ENCODE data around the gene ATXN10.

The ATXN10 gene

DNA sequence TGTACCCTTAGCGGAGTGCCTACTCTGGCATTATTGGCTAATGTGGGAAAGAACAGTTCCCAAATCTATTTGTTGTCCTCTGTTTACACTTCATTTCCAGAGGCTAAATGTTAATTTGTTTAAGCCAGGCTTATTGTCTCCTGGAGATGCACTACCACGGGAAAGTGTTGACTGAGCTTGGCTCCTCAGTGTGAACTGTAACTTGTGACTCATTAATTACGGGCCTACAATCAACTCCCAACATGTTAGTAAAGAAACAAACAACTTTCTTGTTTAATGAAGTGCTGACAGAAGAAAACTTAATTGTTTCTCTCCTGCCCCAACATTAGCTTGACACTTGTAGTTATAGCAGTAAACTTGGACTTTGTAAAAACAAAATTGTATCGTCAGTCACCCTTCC, 130.4 kb downstream of the ATXN10 start:
- Histone ChIP-seq H3K79me2 (ENCODE audit: control insufficient read depth, insufficient read depth, low read length, poor library complexity) (no peaks in the 10 kb centered on the region), H3K14ac (ENCODE audit: low read length) (no peak overlapping the region), H3K36me3 (ENCODE audit: control insufficient read depth in 1 of 2, insufficient read depth in 2 of 2, low read length in 2 of 2) (no peaks in the 10 kb centered on the region), H4K8ac (ENCODE audit: low read depth, low read length) (no peak overlapping the region), H3K4me2 (ENCODE audit: low read length) (no peak overlapping the region), H4K91ac (ENCODE audit: low read depth, low read length) (no peak overlapping the region), H2BK5ac (ENCODE audit: low read depth, low read length, poor library complexity) (no peak overlapping the region), H2AK5ac (ENCODE audit: low read length) (no peak overlapping the region), H3K18ac (ENCODE audit: low read length) (no peak overlapping the region), H2AFZ (ENCODE audit: insufficient read depth, low read length, poor library complexity) (no peak overlapping the region), H3K27me3 (ENCODE audit: insufficient read depth, low read length) (no peaks in the 10 kb centered on the region), H2BK12ac (ENCODE audit: low read length) (no peak overlapping the region), H3K23ac (ENCODE audit: low read length) (no peak overlapping the region), H3K79me1 (ENCODE audit: low read length) (no peaks in the 10 kb centered on the region), H2BK120ac (ENCODE audit: insufficient read depth, low read length, poor library complexity) (no peak overlapping the region), H4K12ac (ENCODE audit: low read depth, low read length) (no peak overlapping the region), H3K4ac (ENCODE audit: low read depth, low read length) (no peak overlapping the region), H3K4me3 (ENCODE audit: low read depth, low read length) (no peak overlapping the region), H3K27ac (ENCODE audit: low read depth, low read length) (no peak overlapping the region), H3K4me1 (ENCODE audit: control insufficient read depth in 1 of 2, insufficient read depth in 2 of 2, low read length in 2 of 2) (peaks cover 8 to 12% of the 10 kb centered on the region in 2 experiments), H3K9ac (ENCODE audit: low read length) (no peak overlapping the region), H3K9me3 (ENCODE audit: insufficient read depth, low read depth, low read length) (no peaks in the 10 kb centered on the region)
- WGBS (ENCODE audit: extremely low coverage, insufficient coverage, insufficient read length), result no CpG with 5 or more reads among the region's 4 CpGs
- DNase-seq, result no peak

DNA sequence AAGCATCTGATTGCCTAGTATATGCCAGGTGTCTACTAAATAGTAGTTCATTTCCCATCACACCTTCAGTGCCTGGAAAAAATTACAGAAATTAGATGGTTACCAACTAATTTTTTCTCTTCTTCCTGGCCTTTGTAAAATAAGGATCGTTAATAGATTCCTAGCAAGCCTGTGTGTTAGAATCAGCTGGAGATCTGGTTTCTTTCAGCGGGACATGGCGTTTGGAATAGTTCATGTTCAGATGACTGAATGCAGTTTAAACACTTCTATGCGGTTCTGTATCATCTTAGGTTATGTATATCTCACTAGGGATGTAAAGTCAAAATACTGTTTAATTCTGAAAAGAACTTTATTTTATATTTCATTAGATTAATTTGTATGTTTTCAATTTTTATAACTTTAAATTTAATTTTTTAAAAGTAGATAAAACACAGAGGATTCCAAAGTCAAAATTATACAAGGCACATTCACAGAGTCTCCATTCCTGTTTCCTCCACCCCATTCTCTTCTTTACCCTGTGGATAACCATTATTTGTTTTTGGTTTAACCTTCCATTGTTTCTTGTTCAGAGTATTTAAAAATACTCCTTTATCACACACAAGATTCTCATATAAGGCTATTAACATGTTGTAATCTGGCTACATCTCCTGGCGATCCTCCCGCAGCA, 132.8 kb downstream of the ATXN10 start:
- H3K4me2 ChIP-seq (ENCODE audit: low read length), result no peak overlapping the region
- peaks cover 0 to 8% of the 10 kb centered on the region in 2 experiments for H3K36me3 ChIP-seq (ENCODE audit: control insufficient read depth in 1 of 2, insufficient read depth in 2 of 2, low read length in 2 of 2)
- H3K79me1 ChIP-seq (ENCODE audit: low read length), result no peaks in the 10 kb centered on the region
- H2BK5ac ChIP-seq (ENCODE audit: low read depth, low read length, poor library complexity), result no peak overlapping the region
- no peak overlapping the region for H3K9ac ChIP-seq (ENCODE audit: low read length)
- no peak overlapping the region for H3K23ac ChIP-seq (ENCODE audit: low read length)
- no peaks in the 10 kb centered on the region for H3K79me2 ChIP-seq (ENCODE audit: control insufficient read depth, insufficient read depth, low read length, poor library complexity)
- peak overlapping the region; percentile 44 for H3K27ac ChIP-seq (ENCODE audit: low read depth, low read length)
- no peak overlapping the region for H3K18ac ChIP-seq (ENCODE audit: low read length)
- no CpG with 5 or more reads among the region's 6 CpGs for WGBS (ENCODE audit: extremely low coverage, insufficient coverage, insufficient read length)
- no peak overlapping the region for H4K91ac ChIP-seq (ENCODE audit: low read depth, low read length)
- H3K4me3 ChIP-seq (ENCODE audit: low read depth, low read length), result no peak overlapping the region
- H2AK5ac ChIP-seq (ENCODE audit: low read length), result no peak overlapping the region
- H3K14ac ChIP-seq (ENCODE audit: low read length), result no peak overlapping the region
- H2BK120ac ChIP-seq (ENCODE audit: insufficient read depth, low read length, poor library complexity), result no peak overlapping the region
- DNase-seq, result peak in 1 of 2 donors; percentile 5
- no peak overlapping the region for H4K8ac ChIP-seq (ENCODE audit: low read depth, low read length)
- H2AFZ ChIP-seq (ENCODE audit: insufficient read depth, low read length, poor library complexity), result no peak overlapping the region
- no peak overlapping the region for H4K12ac ChIP-seq (ENCODE audit: low read depth, low read length)
- H3K4me1 ChIP-seq (ENCODE audit: control insufficient read depth in 1 of 2, insufficient read depth in 2 of 2, low read length in 2 of 2), result peaks cover 8 to 12% of the 10 kb centered on the region in 2 experiments
- no peak overlapping the region for H2BK12ac ChIP-seq (ENCODE audit: low read length)
- no peaks in the 10 kb centered on the region for H3K27me3 ChIP-seq (ENCODE audit: insufficient read depth, low read length)
- no peaks in the 10 kb centered on the region for H3K9me3 ChIP-seq (ENCODE audit: insufficient read depth, low read depth, low read length)
- no peak overlapping the region for H3K4ac ChIP-seq (ENCODE audit: low read depth, low read length)

DNA sequence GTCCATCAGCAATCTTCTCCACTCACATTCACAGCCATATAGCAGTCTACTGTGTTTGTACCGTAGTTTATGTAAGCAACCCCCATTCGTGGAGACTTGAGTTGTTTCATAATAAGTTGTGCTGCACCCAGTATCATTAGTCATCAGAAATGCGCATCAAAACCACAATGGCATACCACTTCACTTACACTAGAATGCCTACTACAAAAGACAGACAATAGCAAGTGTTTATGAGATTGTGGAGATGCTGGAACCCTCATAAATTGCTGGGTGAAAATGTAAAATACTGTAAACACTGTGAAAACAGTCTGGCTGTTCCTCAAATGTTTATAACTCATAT, 133.3 kb downstream of the ATXN10 start:
- Histone ChIP-seq H3K14ac (ENCODE audit: low read length) (no peak overlapping the region), H3K36me3 (ENCODE audit: control insufficient read depth in 1 of 2, insufficient read depth in 2 of 2, low read length in 2 of 2) (peaks cover 0 to 8% of the 10 kb centered on the region in 2 experiments), H2BK5ac (ENCODE audit: low read depth, low read length, poor library complexity) (no peak overlapping the region), H4K12ac (ENCODE audit: low read depth, low read length) (no peak overlapping the region), H3K18ac (ENCODE audit: low read length) (no peak overlapping the region), H3K4me2 (ENCODE audit: low read length) (no peak overlapping the region), H2AFZ (ENCODE audit: insufficient read depth, low read length, poor library complexity) (no peak overlapping the region), H3K4me1 (ENCODE audit: control insufficient read depth in 1 of 2, insufficient read depth in 2 of 2, low read length in 2 of 2) (peaks cover 8 to 12% of the 10 kb centered on the region in 2 experiments), H3K27ac (ENCODE audit: low read depth, low read length) (no peak overlapping the region), H3K27me3 (ENCODE audit: insufficient read depth, low read length) (no peaks in the 10 kb centered on the region), H4K8ac (ENCODE audit: low read depth, low read length) (no peak overlapping the region), H3K79me2 (ENCODE audit: control insufficient read depth, insufficient read depth, low read length, poor library complexity) (no peaks in the 10 kb centered on the region), H3K9me3 (ENCODE audit: insufficient read depth, low read depth, low read length) (no peaks in the 10 kb centered on the region), H3K9ac (ENCODE audit: low read length) (no peak overlapping the region), H3K4me3 (ENCODE audit: low read depth, low read length) (no peak overlapping the region), H3K23ac (ENCODE audit: low read length) (no peak overlapping the region), H4K91ac (ENCODE audit: low read depth, low read length) (no peak overlapping the region), H2BK120ac (ENCODE audit: insufficient read depth, low read length, poor library complexity) (no peak overlapping the region), H3K4ac (ENCODE audit: low read depth, low read length) (no peak overlapping the region), H3K79me1 (ENCODE audit: low read length) (no peaks in the 10 kb centered on the region), H2BK12ac (ENCODE audit: low read length) (no peak overlapping the region), H2AK5ac (ENCODE audit: low read length) (no peak overlapping the region)
- WGBS (ENCODE audit: extremely low coverage, insufficient coverage, insufficient read length), result no CpG with 5 or more reads among the region's 3 CpGs
- DNase-seq, result peak; percentile 69 to 71

DNA sequence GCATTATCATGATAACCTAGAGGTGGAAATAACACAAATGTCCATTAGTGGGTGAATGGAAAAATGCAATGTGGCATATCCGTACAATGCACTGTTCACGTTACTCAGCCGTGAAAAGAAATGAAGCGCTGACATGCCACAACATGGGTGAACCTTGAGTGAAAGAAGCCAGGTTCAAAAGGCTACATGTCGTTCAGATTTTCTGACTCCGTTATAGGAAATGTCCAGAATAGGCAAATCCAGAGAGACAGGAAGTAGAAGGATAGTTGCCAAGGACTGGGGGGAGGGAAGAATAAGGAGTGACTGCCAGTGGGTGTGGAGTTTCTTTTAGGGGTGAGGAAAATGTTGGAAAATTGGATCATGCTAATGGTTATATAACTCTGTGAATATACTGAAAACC, 133.8 kb downstream of the ATXN10 start:
- H3K23ac ChIP-seq (ENCODE audit: low read length), result no peak overlapping the region
- H4K8ac ChIP-seq (ENCODE audit: low read depth, low read length), result no peak overlapping the region
- peaks cover 8 to 12% of the 10 kb centered on the region in 2 experiments for H3K4me1 ChIP-seq (ENCODE audit: control insufficient read depth in 1 of 2, insufficient read depth in 2 of 2, low read length in 2 of 2)
- WGBS (ENCODE audit: extremely low coverage, insufficient coverage, insufficient read length), result no CpG with 5 or more reads among the region's 6 CpGs
- no peak overlapping the region for H2BK120ac ChIP-seq (ENCODE audit: insufficient read depth, low read length, poor library complexity)
- no peak overlapping the region for H3K4ac ChIP-seq (ENCODE audit: low read depth, low read length)
- H3K79me1 ChIP-seq (ENCODE audit: low read length), result no peaks in the 10 kb centered on the region
- no peak overlapping the region for H4K12ac ChIP-seq (ENCODE audit: low read depth, low read length)
- no peak overlapping the region for H3K27ac ChIP-seq (ENCODE audit: low read depth, low read length)
- H4K91ac ChIP-seq (ENCODE audit: low read depth, low read length), result no peak overlapping the region
- no peak overlapping the region for H3K18ac ChIP-seq (ENCODE audit: low read length)
- H2BK5ac ChIP-seq (ENCODE audit: low read depth, low read length, poor library complexity), result no peak overlapping the region
- no peak overlapping the region for H2AK5ac ChIP-seq (ENCODE audit: low read length)
- no peak overlapping the region for H3K4me2 ChIP-seq (ENCODE audit: low read length)
- DNase-seq, result no peak
- H3K36me3 ChIP-seq (ENCODE audit: control insufficient read depth in 1 of 2, insufficient read depth in 2 of 2, low read length in 2 of 2), result peaks cover 0 to 8% of the 10 kb centered on the region in 2 experiments
- H3K27me3 ChIP-seq (ENCODE audit: insufficient read depth, low read length), result no peaks in the 10 kb centered on the region
- no peak overlapping the region for H2BK12ac ChIP-seq (ENCODE audit: low read length)
- H3K9ac ChIP-seq (ENCODE audit: low read length), result no peak overlapping the region
- no peak overlapping the region for H3K4me3 ChIP-seq (ENCODE audit: low read depth, low read length)
- H3K14ac ChIP-seq (ENCODE audit: low read length), result no peak overlapping the region
- H3K79me2 ChIP-seq (ENCODE audit: control insufficient read depth, insufficient read depth, low read length, poor library complexity), result no peaks in the 10 kb centered on the region
- no peaks in the 10 kb centered on the region for H3K9me3 ChIP-seq (ENCODE audit: insufficient read depth, low read depth, low read length)
- no peak overlapping the region for H2AFZ ChIP-seq (ENCODE audit: insufficient read depth, low read length, poor library complexity)

Measured in trophoblast cell (in vitro differentiated cells and primary cell).